ENCODE data around the gene PKIB.

GRCh38 chr6:122730334-122730733 is 120.1 kb downstream of the PKIB start:
- TF ChIP-seq CTCF (IDR thresholded peaks at IDR 0.05; ENCODE audit: insufficient read depth, low read depth, low read length) (no peak), EZH2 (IDR thresholded peaks at IDR 0.05; ENCODE audit: insufficient read depth, low read length) (no peak)

Measured in astrocyte (in vitro differentiated cells and primary cell).